HepG2 (cell line): ENCODE measurements around the gene INTS2.

ENCODE experiments used
- ESRRA ChIP-seq: sonication (generic); formaldehyde crosslinking; IDR thresholded peaks from 2 replicates; pipeline ENCODE4 v1.5.1; 2020; ENCODE audit warnings: mild to moderate bottlenecking, low read depth, missing genetic modification reagents
- GABPA ChIP-seq, 2 experiments: IDR thresholded peaks; 2 replicates each; pipeline ENCODE4 v1.6.1; 2011 to 2016; ENCODE audit warnings: low read depth in 2 of 2, low read length in 1 of 2, missing biosample characterization in 1 of 2, missing genetic modification characterization in 1 of 2
- HIVEP1 ChIP-seq: sonication (generic); formaldehyde crosslinking; IDR thresholded peaks from 2 replicates; pipeline ENCODE4 v1.4.0; 2020; ENCODE audit warnings: mild to moderate bottlenecking, missing genetic modification reagents
- NFE2L2 ChIP-seq: fragments of 150-350 bp; IDR thresholded peaks from 2 replicates; pipeline ENCODE4 v1.6.1; 2014; ENCODE audit warnings: low read length
- POLR2A ChIP-seq, 2 experiments: IDR thresholded peaks; 2 replicates each; pipeline ENCODE4 v1.6.1; 2011; ENCODE audit warnings: low read depth in 2 of 2, low read length in 2 of 2, mild to moderate bottlenecking in 1 of 2, moderate library complexity in 1 of 2; ENCODE audit not compliant: insufficient read depth in 1 of 2
- POLR2AphosphoS5 ChIP-seq: IDR thresholded peaks from 2 replicates; pipeline ENCODE4 v1.6.1; 2012; ENCODE audit warnings: low read depth, low read length
- ZNF30 ChIP-seq: sonication (generic); formaldehyde crosslinking; IDR thresholded peaks from 2 replicates; pipeline ENCODE4 v1.5.0; 2020; ENCODE audit warnings: mild to moderate bottlenecking, missing genetic modification reagents
- TF ChIP-seq, protein P1 (sequence below): sonication (generic); formaldehyde crosslinking; IDR thresholded peaks from 2 replicates; pipeline ENCODE4 v1.5.0; 2020; ENCODE audit warnings: mild to moderate bottlenecking, missing genetic modification reagents, moderate library complexity

DNA sequence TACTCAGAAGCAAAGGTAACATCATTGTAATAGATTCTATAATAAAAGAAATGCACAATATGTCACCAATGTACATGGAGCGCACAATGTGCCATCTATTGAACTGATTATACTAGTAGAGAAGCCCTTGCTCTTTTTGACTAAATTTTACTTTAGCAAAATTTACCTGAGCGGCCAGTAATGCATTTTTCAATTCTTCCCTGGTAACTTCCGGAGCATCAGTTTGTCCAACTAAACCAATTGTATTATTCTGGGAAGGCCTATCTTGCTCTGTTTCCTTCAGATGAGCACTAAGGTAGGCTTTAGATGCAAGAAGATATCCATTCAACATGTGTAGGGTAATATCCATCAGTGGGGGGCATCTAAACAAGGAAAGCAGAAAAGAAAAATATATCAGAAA lies 55.7 kb downstream of the INTS2 start:
- TF ChIP-seq HIVEP1 (CRISPR knock-in tag): no peak
- no peak for TF ChIP-seq POLR2A (IDR thresholded peaks at IDR 0.05; ENCODE audit: insufficient read depth in 1 of 2, low read depth in 2 of 2, low read length in 2 of 2)
- TF ChIP-seq, protein P1, sequence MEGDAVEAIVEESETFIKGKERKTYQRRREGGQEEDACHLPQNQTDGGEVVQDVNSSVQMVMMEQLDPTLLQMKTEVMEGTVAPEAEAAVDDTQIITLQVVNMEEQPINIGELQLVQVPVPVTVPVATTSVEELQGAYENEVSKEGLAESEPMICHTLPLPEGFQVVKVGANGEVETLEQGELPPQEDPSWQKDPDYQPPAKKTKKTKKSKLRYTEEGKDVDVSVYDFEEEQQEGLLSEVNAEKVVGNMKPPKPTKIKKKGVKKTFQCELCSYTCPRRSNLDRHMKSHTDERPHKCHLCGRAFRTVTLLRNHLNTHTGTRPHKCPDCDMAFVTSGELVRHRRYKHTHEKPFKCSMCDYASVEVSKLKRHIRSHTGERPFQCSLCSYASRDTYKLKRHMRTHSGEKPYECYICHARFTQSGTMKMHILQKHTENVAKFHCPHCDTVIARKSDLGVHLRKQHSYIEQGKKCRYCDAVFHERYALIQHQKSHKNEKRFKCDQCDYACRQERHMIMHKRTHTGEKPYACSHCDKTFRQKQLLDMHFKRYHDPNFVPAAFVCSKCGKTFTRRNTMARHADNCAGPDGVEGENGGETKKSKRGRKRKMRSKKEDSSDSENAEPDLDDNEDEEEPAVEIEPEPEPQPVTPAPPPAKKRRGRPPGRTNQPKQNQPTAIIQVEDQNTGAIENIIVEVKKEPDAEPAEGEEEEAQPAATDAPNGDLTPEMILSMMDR (CRISPR knock-in tag): no peak
- no peak for TF ChIP-seq ESRRA
- no peak for TF ChIP-seq POLR2AphosphoS5
- no peak for TF ChIP-seq ZNF30 (CRISPR knock-in tag)
- TF ChIP-seq NFE2L2: no peak
- no peak for TF ChIP-seq GABPA (IDR thresholded peaks at IDR 0.05; ENCODE audit: low read depth, low read length)
- no peak for TF ChIP-seq GABPA (CRISPR knock-in tag; IDR thresholded peaks at IDR 0.05; ENCODE audit: low read depth)
